HG03342 (cell line): ENCODE measurements around the gene MACROD2.
"Not testable (repeated sequence)": the region's sequence is repeated elsewhere in the genome, so short reads cannot be mapped to it uniquely, and the experiment has no call there.

Source experiments
- ATAC-seq: cut with Tn5 transposase; IDR thresholded peaks from one replicate; pipeline ENCODE4 v1.9.1; 2021; ENCODE audit warnings: mild to moderate bottlenecking, moderate library complexity; ENCODE audit not compliant: unreplicated experiment

Gene MACROD2

DNA sequence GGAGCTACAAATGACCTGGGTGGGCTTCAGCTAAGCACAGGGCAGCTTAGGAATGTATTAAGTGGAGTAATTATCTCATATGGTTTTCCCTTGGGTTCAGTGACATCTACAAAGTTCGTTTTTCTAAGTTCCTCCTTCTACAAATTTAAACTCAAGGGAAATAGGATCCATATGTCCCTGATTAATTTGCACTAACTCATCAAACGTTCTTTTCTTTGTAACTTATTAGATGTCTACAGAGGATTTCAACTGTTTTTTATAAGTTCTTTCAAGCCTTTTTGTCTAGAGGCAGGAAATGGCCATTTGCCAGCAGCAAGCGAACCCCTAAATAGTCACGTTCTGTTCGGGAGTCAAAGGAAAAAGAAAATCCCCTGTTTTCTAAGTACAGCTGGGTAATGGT, 1517.6 kb downstream of the MACROD2 start:
- no peak for ATAC-seq

DNA sequence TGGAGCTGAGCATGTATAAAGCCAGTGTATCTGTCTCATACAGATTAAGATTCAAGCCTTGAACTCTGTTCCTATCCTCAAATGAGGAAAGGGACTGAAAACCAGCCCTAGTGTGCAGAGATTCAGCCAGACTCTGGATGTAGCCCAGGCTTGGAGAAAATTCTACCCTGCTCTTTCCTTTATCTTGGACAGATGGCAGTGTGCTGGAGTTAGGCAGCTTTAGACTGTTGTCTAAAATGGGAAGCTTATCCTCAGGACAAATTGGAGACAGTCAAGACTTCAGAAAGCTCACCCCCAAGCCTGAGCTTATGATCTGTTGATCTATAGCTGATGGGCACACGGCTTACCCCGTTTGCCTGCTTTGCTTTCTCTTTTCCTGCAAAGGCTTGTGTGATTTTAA, 1520.4 kb downstream of the MACROD2 start:
- no peak for ATAC-seq

- ATAC-seq = no peak
These were observed 1525.7 kb downstream of the MACROD2 start for GRCh38 chr20:15520930-15521524.

GRCh38 chr20:15523400-15523799, 1528.1 kb downstream of the MACROD2 start:
- no peak for ATAC-seq

DNA sequence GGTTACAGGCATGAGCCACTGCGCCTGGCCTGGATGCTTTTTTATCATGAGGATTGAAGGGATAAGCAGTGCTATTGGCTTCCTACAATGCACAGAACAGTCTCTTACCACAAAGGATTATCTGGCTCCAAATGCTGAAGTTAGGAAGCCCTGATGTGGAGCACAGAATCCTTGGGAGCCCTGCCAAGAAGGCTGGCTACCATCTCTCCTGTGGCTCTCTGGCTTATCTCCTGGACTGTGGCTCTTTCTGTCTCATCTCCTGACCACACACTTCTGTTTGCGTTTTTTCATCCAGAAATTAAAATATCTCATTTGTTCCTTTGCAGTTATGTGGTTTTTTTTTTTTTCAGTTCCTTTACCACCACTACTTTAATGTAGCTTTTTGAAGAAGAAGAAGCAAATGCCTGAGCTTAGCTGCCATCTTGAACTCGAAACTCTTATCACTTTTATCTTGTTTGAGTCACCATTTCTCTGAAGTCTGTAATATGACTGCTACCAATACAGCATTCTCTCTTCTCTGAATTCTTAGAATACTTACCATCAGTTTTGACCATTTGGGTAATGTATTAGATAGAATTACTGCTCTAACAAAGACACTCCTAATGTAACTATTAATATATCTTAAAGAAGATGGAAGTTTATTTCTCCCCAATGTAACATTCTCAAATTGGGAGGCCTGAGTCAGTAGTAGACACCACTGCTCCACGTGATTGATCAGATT, 1533.2 kb downstream of the MACROD2 start:
- no peak for ATAC-seq

DNA sequence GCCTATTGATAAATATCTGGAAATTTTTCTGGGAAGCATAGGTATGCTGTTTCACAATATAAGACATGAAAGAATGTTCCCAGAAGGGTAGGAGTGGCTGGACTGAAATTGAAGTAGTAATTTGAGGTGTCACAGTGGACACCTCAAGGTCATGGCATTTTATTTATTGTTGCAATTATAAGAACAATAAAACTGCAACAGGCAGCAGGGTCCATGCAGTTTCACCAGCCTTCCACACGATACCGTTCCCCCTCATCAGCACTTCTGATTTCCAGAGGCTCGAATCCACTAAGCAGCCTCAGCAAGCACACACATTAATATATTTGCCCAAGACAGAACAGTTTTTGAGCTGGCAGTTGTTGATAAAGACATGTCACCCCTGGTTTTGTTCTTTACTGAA, 1540.5 kb downstream of the MACROD2 start:
- ATAC-seq = no peak

- not testable (repeated sequence) for ATAC-seq
These were observed 1541.9 kb downstream of the MACROD2 start for GRCh38 chr20:15537200-15537599.

DNA sequence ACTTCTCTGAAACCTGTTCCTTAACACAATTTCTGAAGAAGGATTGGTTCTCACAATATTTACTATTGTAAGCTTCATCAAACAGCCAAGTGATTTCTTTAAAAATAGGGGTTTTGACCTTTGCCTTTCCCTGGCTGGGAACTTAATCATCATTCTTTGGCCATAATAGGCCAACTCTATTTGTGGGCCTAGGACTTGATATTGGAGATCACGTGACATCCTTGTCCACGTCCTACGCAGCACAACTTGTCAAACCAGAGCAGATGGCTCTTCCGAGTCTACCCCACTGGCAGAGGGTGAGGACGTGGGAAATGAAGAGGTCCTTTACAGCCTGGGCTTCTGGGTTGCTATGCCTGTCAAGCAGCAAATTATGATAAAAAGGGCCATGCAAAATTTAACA, 1547.3 kb downstream of the MACROD2 start:
- ATAC-seq = no peak

- ATAC-seq = no peak
These were observed 1549.4 kb downstream of the MACROD2 start for GRCh38 chr20:15544742-15545141.

DNA sequence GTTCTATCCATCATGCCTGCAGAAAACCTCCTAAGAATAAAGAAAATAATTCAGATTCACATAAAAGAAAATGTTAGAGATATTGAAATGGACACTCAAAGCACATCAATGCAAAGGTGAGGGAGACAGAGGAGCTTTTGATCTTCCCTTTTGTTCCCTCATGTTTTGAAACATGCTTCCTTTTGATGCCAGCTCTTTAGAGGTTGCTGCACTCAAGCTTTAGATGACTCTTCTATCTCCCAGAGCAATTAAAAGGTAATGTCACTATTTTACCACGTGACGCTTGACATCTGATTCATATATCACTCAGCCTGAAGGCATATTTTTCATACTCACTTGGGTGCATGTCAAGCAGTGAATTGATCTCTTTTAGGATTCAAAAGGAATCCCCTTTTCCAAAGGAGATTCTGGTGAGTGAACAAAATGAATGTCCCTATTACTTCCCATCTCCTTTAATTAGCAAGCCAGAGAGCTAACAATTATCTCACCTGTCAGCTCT, 1551.3 kb downstream of the MACROD2 start:
- ATAC-seq = no peak

GRCh38 chr20:15547119-15547518, 1551.8 kb downstream of the MACROD2 start:
- ATAC-seq = no peak

DNA sequence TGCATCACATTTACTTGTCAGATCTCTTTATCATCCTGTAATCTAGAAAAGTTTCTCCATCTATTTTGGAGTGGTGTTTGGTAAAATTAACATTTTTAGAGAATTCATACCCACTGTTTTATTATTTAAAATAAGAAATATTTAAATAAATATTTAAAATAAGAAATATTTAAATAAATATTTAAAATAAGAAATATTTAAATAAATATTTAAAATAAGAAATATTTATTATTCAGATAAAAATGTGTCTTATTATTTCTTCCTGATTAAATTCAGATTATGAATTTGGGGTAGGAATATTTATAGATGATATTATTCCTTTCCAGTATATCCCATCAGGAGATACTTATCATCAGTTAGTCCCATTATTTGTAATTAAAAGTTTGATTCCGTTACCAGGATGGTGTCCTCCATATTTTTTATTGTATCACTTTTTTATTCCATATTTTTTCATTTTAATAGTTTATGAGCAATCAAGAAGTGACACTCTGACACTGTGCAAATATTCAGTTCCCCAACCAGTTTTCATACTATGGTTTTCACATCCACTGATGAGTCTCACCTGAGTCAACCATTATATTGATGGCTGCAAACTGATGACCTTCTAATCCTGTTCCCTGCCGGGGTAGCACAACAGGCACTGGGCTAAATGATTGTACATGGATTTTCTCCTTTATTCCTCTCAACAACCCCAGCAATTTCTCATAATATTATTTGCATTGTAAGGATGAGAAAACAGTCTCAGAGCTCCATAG, 1555.0 kb downstream of the MACROD2 start:
- no peak for ATAC-seq

GRCh38 chr20:15555913-15556312, 1560.6 kb downstream of the MACROD2 start:
- ATAC-seq = no peak

DNA sequence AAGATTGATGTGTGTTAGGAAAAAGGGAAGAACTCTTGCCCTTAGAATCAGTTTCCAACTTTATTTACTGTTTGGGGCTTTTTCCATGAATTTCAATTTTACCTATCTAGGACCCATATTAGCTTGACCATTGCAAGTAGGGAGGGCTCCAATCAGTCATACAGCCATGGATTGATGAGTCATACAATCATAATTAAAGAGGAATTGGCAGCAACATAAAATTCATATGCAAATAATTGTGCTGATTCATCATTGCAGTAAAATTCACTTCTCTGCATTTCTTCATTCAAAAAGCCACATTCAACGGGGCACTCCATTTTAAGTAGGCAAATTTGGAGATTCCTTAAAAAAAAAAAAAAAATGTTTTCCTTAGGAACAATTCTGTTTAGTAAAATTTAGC, 1561.6 kb downstream of the MACROD2 start:
- ATAC-seq = no peak

- ATAC-seq = no peak
These were observed 1565.8 kb downstream of the MACROD2 start for GRCh38 chr20:15561070-15561569.

- ATAC-seq = no peak
These were observed 1566.5 kb downstream of the MACROD2 start for GRCh38 chr20:15561707-15562404.

GRCh38 chr20:15563836-15564235, 1568.5 kb downstream of the MACROD2 start:
- ATAC-seq = no peak

DNA sequence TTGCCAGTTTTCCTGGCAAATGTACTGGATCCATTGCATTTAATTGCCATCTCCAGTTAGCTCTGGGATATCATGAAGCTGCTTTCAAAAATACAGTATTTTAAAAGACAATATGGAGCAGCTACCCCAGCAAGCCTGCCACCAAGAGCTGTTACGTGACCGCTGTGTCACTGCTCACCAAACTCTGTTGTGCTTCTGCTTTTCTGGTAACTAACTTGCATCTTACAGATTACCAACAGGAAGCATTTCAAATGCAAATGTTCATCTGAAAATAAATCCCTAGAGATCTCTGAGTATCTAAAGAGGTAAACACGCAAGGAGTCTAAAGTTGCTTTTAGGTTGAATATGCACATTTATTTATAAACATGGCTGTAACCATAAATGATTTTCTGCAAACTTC, 1569.7 kb downstream of the MACROD2 start:
- peak; percentile 86 for ATAC-seq

DNA sequence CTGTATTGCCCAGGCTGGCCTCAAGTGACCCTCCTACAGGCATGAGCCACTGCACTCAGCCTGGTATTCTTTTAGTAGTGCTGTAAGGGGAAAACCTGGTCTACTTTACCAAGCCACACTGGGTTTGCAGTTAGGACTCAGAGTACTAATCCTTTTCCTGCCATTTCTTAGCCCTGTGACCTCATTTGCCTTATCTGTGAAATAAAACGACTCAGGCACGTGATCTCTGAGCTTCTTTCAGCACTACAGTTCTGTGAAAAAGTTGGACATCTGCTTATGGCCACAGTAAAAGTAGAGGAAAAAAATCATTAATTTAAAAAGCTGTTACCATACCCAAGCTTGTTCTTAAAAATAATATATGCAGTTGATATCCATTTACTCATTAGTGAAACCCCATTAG, 1570.5 kb downstream of the MACROD2 start:
- ATAC-seq = no peak

DNA sequence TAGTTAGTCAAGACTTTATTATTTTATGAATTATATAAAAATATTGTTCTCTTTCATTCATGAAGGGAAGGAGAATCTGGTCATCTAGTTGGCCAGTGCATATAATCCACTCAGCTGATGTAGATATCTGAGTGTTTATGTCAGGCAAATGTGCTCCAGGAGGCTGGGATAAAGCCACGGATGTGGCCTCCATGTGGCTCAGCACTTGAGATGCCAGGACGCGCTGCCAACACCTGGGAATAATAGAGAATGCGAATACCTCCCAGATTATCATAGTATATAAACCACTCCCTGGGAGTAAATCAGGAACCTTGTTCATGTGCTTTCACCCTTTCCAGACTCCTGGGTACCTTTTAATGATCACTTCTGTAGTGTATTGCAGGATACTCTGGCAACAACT, 1571.9 kb downstream of the MACROD2 start:
- ATAC-seq = no peak

- no peak for ATAC-seq
These were observed 1574.8 kb downstream of the MACROD2 start for GRCh38 chr20:15570156-15570555.
